ENCODE results near the gene GMDS.

The GMDS gene

GRCh38 chr6:1987640-1988039 is 257.8 kb downstream of the GMDS start:
- peak; percentile 68 for DNase-seq (ENCODE audit: low spot score)

GRCh38 chr6:1986454-1987243 is 258.8 kb downstream of the GMDS start:
- DNase-seq (ENCODE audit: low spot score) = no peak

- DNase-seq (ENCODE audit: low spot score) = no peak
Measured at GRCh38 chr6:1984346-1984994, 260.9 kb downstream of the GMDS start.

- no peak for DNase-seq (ENCODE audit: low spot score)
Measured at GRCh38 chr6:1983850-1984249, 261.6 kb downstream of the GMDS start.

- no peak for DNase-seq (ENCODE audit: low spot score)
Measured at GRCh38 chr6:1972962-1973361, 272.4 kb downstream of the GMDS start.

GRCh38 chr6:1971612-1972011 is 273.8 kb downstream of the GMDS start:
- DNase-seq (ENCODE audit: low spot score) = no peak

GRCh38 chr6:1970151-1970561 is 275.2 kb downstream of the GMDS start:
- no peak for DNase-seq (ENCODE audit: low spot score)

- no peak for DNase-seq (ENCODE audit: low spot score)
Measured at GRCh38 chr6:1966713-1967112, 278.7 kb downstream of the GMDS start.

GRCh38 chr6:1965596-1966224 is 279.7 kb downstream of the GMDS start:
- DNase-seq (ENCODE audit: low spot score) = no peak

GRCh38 chr6:1963596-1963995 is 281.8 kb downstream of the GMDS start:
- no peak for DNase-seq (ENCODE audit: low spot score)

- no peak for DNase-seq (ENCODE audit: low spot score)
Measured at GRCh38 chr6:1962201-1962600, 283.2 kb downstream of the GMDS start.

- no peak for DNase-seq (ENCODE audit: low spot score)
Measured at GRCh38 chr6:1960486-1961142, 284.8 kb downstream of the GMDS start.

- DNase-seq (ENCODE audit: low spot score) = no peak
Measured at GRCh38 chr6:1958257-1958656, 287.1 kb downstream of the GMDS start.

- no peak for DNase-seq (ENCODE audit: low spot score)
Measured at GRCh38 chr6:1957746-1958145, 287.7 kb downstream of the GMDS start.

- peak; percentile 90 for DNase-seq (ENCODE audit: low spot score)
Measured at GRCh38 chr6:1952740-1953360, 292.6 kb downstream of the GMDS start.

- DNase-seq (ENCODE audit: low spot score) = no peak
Measured at GRCh38 chr6:1950631-1951030, 294.8 kb downstream of the GMDS start.

- DNase-seq (ENCODE audit: low spot score) = no peak
Measured at GRCh38 chr6:1949538-1949937, 295.9 kb downstream of the GMDS start.

GRCh38 chr6:1947922-1948321 is 297.5 kb downstream of the GMDS start:
- no peak for DNase-seq (ENCODE audit: low spot score)

- no peak for DNase-seq (ENCODE audit: low spot score)
Measured at GRCh38 chr6:1946583-1946982, 298.8 kb downstream of the GMDS start.

- no peak for DNase-seq (ENCODE audit: low spot score)
Measured at GRCh38 chr6:1945235-1945832, 300.1 kb downstream of the GMDS start.

GRCh38 chr6:1942834-1943233 is 302.6 kb downstream of the GMDS start:
- no peak for DNase-seq (ENCODE audit: low spot score)

- no peak for DNase-seq (ENCODE audit: low spot score)
Measured at GRCh38 chr6:1941534-1941933, 303.9 kb downstream of the GMDS start.
